OCI-LY3 (cell line): ENCODE results near the gene AGBL1.

ENCODE experiments used
- EZH2phosphoT487 ChIP-seq: fragments of 200-600 bp; shearing (Covaris generic); IDR thresholded peaks from 2 replicates; pipeline ENCODE4 v1.6.1; 2018; ENCODE audit warnings: antibody characterized with exemption, mixed run types, low read depth
- TF ChIP-seq, protein P1 (sequence below): fragments of 200-600, 300-600 bp; sonication (generic); IDR thresholded peaks from 2 replicates; pipeline ENCODE4 v1.5.1; 2014; ENCODE audit warnings: antibody characterized with exemption, low read length, low read depth

DNA sequence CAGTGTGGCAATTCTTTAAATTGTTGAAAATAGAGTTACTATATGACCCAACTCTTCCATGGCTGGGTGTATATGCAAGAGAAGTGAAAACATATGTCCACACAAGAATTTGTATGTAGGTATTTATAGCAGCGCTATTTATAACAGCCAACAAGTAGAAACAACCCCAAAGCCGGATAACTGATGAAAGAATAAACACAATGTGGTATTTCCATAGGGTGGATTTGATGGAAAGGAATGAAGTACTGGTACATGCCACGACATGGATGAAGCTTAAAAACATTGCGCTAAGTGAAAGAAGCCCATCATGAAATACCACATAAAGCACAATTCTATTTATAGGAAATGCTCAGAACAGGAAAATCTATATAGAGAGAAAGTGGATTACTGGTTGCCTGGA lies 554.5 kb downstream of the AGBL1 start:
- TF ChIP-seq, protein P1, sequence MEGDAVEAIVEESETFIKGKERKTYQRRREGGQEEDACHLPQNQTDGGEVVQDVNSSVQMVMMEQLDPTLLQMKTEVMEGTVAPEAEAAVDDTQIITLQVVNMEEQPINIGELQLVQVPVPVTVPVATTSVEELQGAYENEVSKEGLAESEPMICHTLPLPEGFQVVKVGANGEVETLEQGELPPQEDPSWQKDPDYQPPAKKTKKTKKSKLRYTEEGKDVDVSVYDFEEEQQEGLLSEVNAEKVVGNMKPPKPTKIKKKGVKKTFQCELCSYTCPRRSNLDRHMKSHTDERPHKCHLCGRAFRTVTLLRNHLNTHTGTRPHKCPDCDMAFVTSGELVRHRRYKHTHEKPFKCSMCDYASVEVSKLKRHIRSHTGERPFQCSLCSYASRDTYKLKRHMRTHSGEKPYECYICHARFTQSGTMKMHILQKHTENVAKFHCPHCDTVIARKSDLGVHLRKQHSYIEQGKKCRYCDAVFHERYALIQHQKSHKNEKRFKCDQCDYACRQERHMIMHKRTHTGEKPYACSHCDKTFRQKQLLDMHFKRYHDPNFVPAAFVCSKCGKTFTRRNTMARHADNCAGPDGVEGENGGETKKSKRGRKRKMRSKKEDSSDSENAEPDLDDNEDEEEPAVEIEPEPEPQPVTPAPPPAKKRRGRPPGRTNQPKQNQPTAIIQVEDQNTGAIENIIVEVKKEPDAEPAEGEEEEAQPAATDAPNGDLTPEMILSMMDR = no peak
- no peak for TF ChIP-seq EZH2phosphoT487
